HCT116 (cell line): ENCODE measurements around the gene LEAP2. TPM values are rescaled to one million over a fixed set of nuclear protein-coding genes. Genes with fewer than 3 reads are reported as not detected.

Experiments used
- ATAC-seq: fragments of 200-7000 bp; cut with Tn5 transposase; 2 replicates; pipeline ENCODE4 v1.9.1; 2020; ENCODE audit warnings: mild to moderate bottlenecking, moderate library complexity
- BruUV-seq: library from RNA; stranded (reverse); fragments of 400-500 nt; replicated peaks from 2 replicates; lab custom pipeline; 2021; lab: Mats Ljungman, UMichigan
- CTCF ChIA-PET: fragments of 300-600 bp; sonication (Branson Sonifier 250); formaldehyde crosslinking; loops from one replicate; lab custom pipeline; 2021; ENCODE audit warnings: antibody characterized with exemption; lab: Charles Lee
- POLR2A ChIA-PET: fragments of 300-600, 350-600 bp; sonication (Branson Sonifier 250); formaldehyde crosslinking; loops from one replicate; lab custom pipeline; 2021; ENCODE audit warnings: antibody characterized with exemption; lab: Charles Lee
- RAD21 ChIA-PET, 2 experiments: fragments of 300-600 bp; sonication (Branson Sonifier 250); formaldehyde crosslinking; loops; one replicate each; lab custom pipeline; 2023; ENCODE audit warnings: low total read pairs in 2 of 2; ENCODE audit not compliant: uncharacterized antibody in 2 of 2, unreplicated experiment in 2 of 2, low non-redundant PET in 1 of 2; lab: Charles Lee
- DNase-seq: peaks from one replicate; pipeline ENCODE4 v3.0.0-alpha.2; 2010; ENCODE audit warnings: low read depth, low spot score
- H2AFZ ChIP-seq: fragments of 200-600 bp; shearing (Covaris generic), sonication (generic); 2 replicates; pipeline ENCODE4 v1.6.1; 2017; ENCODE audit warnings: low read depth, mixed run types, mixed read lengths, antibody characterized with exemption, low read length; ENCODE audit not compliant: poor library complexity, severe bottlenecking
- H3K27ac ChIP-seq: 2 replicates; pipeline ENCODE4 v1.5.1; 2012; ENCODE audit warnings: low read depth, low read length
- H3K27me3 ChIP-seq: fragments of 200-600 bp; sonication (generic); 2 replicates; pipeline ENCODE4 v1.6.1; 2016; ENCODE audit warnings: mixed run types, low read length, mixed read lengths; ENCODE audit not compliant: insufficient read depth
- H3K36me3 ChIP-seq, 2 experiments: fragments of 200-500 bp in 1 of 2; fragments of 200-600 bp in 1 of 2; sonication (Bioruptor generic) in 1 of 2; sonication (generic) in 1 of 2; 2 replicates each; pipeline versions ENCODE4 v1.5.1 to v1.6.1; 2014 to 2016; ENCODE audit warnings: low read length in 2 of 2, inconsistent platforms in 1 of 2, mixed read lengths in 1 of 2, mixed run types in 1 of 2; ENCODE audit not compliant: insufficient read depth in 2 of 2, control insufficient read depth in 1 of 2
- H3K4me1 ChIP-seq, 2 experiments: fragments of 200-600 bp in 1 of 2; sonication (generic) in 1 of 2; 2 replicates each; pipeline versions ENCODE4 v1.5.1 to v1.6.1; 2012 to 2017; ENCODE audit warnings: low read length in 2 of 2, inconsistent platforms in 1 of 2, mild to moderate bottlenecking in 1 of 2, mixed read lengths in 1 of 2, mixed run types in 1 of 2, moderate library complexity in 1 of 2; ENCODE audit not compliant: insufficient read depth in 2 of 2, control insufficient read depth in 1 of 2
- H3K4me2 ChIP-seq: fragments of 200-600 bp; sonication (generic); 2 replicates; pipeline ENCODE4 v1.6.1; 2017; ENCODE audit warnings: mixed run types, low read length, mixed read lengths
- H3K4me3 ChIP-seq, 2 experiments: fragments of 200-600 bp in 1 of 2; sonication (generic) in 1 of 2; replicated peaks in 1 of 2; 2 replicates each; pipeline ENCODE4 v1.5.1; 2011 to 2016; ENCODE audit warnings: low read length in 2 of 2, control low read depth in 1 of 2, low read depth in 1 of 2, mild to moderate bottlenecking in 1 of 2, mixed read lengths in 1 of 2, mixed run types in 1 of 2
- H3K79me2 ChIP-seq: fragments of 200-600 bp; sonication (generic); 2 replicates; pipeline ENCODE4 v1.6.1; 2017; ENCODE audit warnings: mild to moderate bottlenecking, mixed run types, low read length, moderate library complexity, mixed read lengths; ENCODE audit not compliant: insufficient read depth
- H3K9ac ChIP-seq: fragments of 200-600 bp; sonication (generic); 2 replicates; pipeline ENCODE4 v1.6.1; 2016; ENCODE audit warnings: low read length, mixed read lengths
- H3K9me2 ChIP-seq: fragments of 200-600 bp; sonication (generic), shearing (Covaris generic); 2 replicates; pipeline ENCODE4 v1.6.1; 2017; ENCODE audit warnings: mixed run types, mild to moderate bottlenecking, moderate library complexity; ENCODE audit not compliant: insufficient read depth
- H3K9me3 ChIP-seq, 2 experiments: fragments of 200-500 bp in 1 of 2; fragments of 200-600 bp in 1 of 2; sonication (Bioruptor generic) in 1 of 2; sonication (generic) in 1 of 2; 2 replicates each; pipeline ENCODE4 v1.6.1; 2014 to 2017; ENCODE audit warnings: low read length in 2 of 2, mixed read lengths in 2 of 2, inconsistent platforms in 1 of 2, low read depth in 1 of 2, mild to moderate bottlenecking in 1 of 2, mixed run types in 1 of 2, moderate library complexity in 1 of 2; ENCODE audit not compliant: control insufficient read depth in 1 of 2, insufficient read depth in 1 of 2
- H4K20me1 ChIP-seq: fragments of 200-600 bp; sonication (generic), shearing (Covaris generic); 2 replicates; pipeline ENCODE4 v1.6.1; 2017; ENCODE audit warnings: mixed run types, mild to moderate bottlenecking, moderate library complexity; ENCODE audit not compliant: insufficient read depth
- CBX3 ChIP-seq: IDR thresholded peaks from 2 replicates; pipeline ENCODE4 v1.6.1; 2012; ENCODE audit warnings: low read depth
- CEBPB ChIP-seq: IDR thresholded peaks from 2 replicates; pipeline ENCODE4 v1.6.1; 2012; ENCODE audit warnings: low read depth
- CTCF ChIP-seq, 3 experiments: fragments of 200-600 bp in 1 of 3; sonication (generic) in 1 of 3; IDR thresholded peaks in 2 of 3; conservative IDR thresholded peaks in 1 of 3; 2 replicates each; pipeline ENCODE4 v1.5.1; 2012 to 2017; ENCODE audit warnings: low read depth in 2 of 3, low read length in 2 of 3, antibody characterized with exemption in 1 of 3, borderline replicate concordance in 1 of 3, control low read depth in 1 of 3, mild to moderate bottlenecking in 1 of 3, mixed read lengths in 1 of 3, mixed run types in 1 of 3, moderate library complexity in 1 of 3; ENCODE audit not compliant: insufficient read depth in 1 of 3
- EGR1 ChIP-seq: IDR thresholded peaks from 2 replicates; pipeline ENCODE4 v1.6.1; 2012; ENCODE audit warnings: low read depth
- ELF1 ChIP-seq: IDR thresholded peaks from 2 replicates; pipeline ENCODE4 v1.6.1; 2012; ENCODE audit warnings: low read depth, borderline replicate concordance
- EZH2 ChIP-seq: fragments of 200-600 bp; sonication (generic); IDR thresholded peaks from 2 replicates; pipeline ENCODE4 v1.6.1; 2017; ENCODE audit warnings: antibody characterized with exemption, mixed run types
- FOSL1 ChIP-seq: IDR thresholded peaks from 2 replicates; pipeline ENCODE4 v1.6.1; 2012; ENCODE audit warnings: low read depth
- MAX ChIP-seq: IDR thresholded peaks from 2 replicates; pipeline ENCODE4 v1.6.1; 2012
- POLR2AphosphoS5 ChIP-seq: IDR thresholded peaks from 2 replicates; pipeline ENCODE4 v1.6.1; 2011; ENCODE audit warnings: mild to moderate bottlenecking, low read depth, low read length, moderate library complexity
- RAD21 ChIP-seq: IDR thresholded peaks from 2 replicates; pipeline ENCODE4 v1.6.1; 2012; ENCODE audit warnings: low read depth, mild to moderate bottlenecking
- REST ChIP-seq: IDR thresholded peaks from 2 replicates; pipeline ENCODE4 v1.6.1; 2012; ENCODE audit warnings: low read depth
- SIN3A ChIP-seq: IDR thresholded peaks from 2 replicates; pipeline ENCODE4 v1.6.1; 2012; ENCODE audit warnings: low read depth
- SRF ChIP-seq: IDR thresholded peaks from 2 replicates; pipeline ENCODE4 v1.6.1; 2012; ENCODE audit warnings: low read depth
- TCF7L2 ChIP-seq: IDR thresholded peaks from 2 replicates; pipeline ENCODE4 v1.7.0; 2011; ENCODE audit warnings: borderline replicate concordance, inconsistent platforms; ENCODE audit not compliant: insufficient read depth, insufficient read length; ENCODE audit errors: extremely low read depth
- YY1 ChIP-seq: IDR thresholded peaks from 2 replicates; pipeline ENCODE4 v1.6.1; 2011; ENCODE audit warnings: low read length, low read depth, moderate library complexity, mild to moderate bottlenecking; ENCODE audit not compliant: insufficient replicate concordance; ENCODE audit errors: extremely low read depth
- ZBTB33 ChIP-seq: IDR thresholded peaks from 2 replicates; pipeline ENCODE4 v1.6.1; 2011; ENCODE audit warnings: mild to moderate bottlenecking, low read length, moderate library complexity; ENCODE audit not compliant: insufficient replicate concordance; ENCODE audit errors: extremely low read depth
- ZFX ChIP-seq: fragments of 450-650 bp; IDR thresholded peaks from 2 replicates; pipeline ENCODE4 v1.6.1; 2017
- ZNF274 ChIP-seq: fragments of 200-500 bp; sonication (Bioruptor generic); IDR thresholded peaks from 2 replicates; pipeline ENCODE4 v1.6.1; 2014; ENCODE audit warnings: mild to moderate bottlenecking, low read depth, low read length, inconsistent platforms
- intact Hi-C: fragments of 100-400 bp; cut with micrococcal nuclease; formaldehyde crosslinking; loops from 2 replicates; pipeline ENCODE4 v1.10.0; 2022
- total RNA-seq: library from RNA; stranded (reverse); gene quantifications from one replicate; pipeline ENCODE4 v1.2.1, GENCODE V29; 2021; ENCODE audit not compliant: unreplicated experiment

Gene LEAP2
- total RNA-seq, 1 experiment from 2014 or later: 1.2 TPM

- H3K4me2 ChIP-seq: no peak overlapping the region
- ChIA-PET CTCF (interaction anchor here (1.5 kb wide), 1 partner anchor 15 kb away, joined by 5 read pairs; no protein-coding TSS in a partner anchor), POLR2A (no interaction called here), RAD21 (no interaction called here)
- no peaks in the 10 kb centered on the region for H3K9me2 ChIP-seq
- BruUV-seq: no TSS peak
- H4K20me1 ChIP-seq: no peaks in the 10 kb centered on the region
- no peak overlapping the region for H3K27ac ChIP-seq
- peaks cover 4 to 15% of the 10 kb centered on the region in 2 experiments; a peak in 2 of 4 replicates for H3K36me3 ChIP-seq
- H3K27me3 ChIP-seq: no peaks in the 10 kb centered on the region
- DNase-seq (no peak), ATAC-seq (no peak)
- H3K9me3 ChIP-seq: no peaks in the 10 kb centered on the region
- intact Hi-C loops: no loop called here
- peaks cover 26% of the 10 kb centered on the region for H3K79me2 ChIP-seq
- H3K4me3 ChIP-seq: no peak overlapping the region
- no peak overlapping the region for H3K9ac ChIP-seq
- H2AFZ ChIP-seq: no peak overlapping the region
- no peak for TF ChIP-seq CTCF (IDR thresholded peaks at IDR 0.05 in 2 of 3, conservative IDR thresholded peaks at IDR 0.05 in 1 of 3; ENCODE audit: borderline replicate concordance in 1 of 3, insufficient read depth in 1 of 3, low read depth in 2 of 3, low read length in 2 of 3)
- no peak for TF ChIP-seq SIN3A
- no peak for TF ChIP-seq SRF
- TF ChIP-seq YY1: no peak
- no peak for TF ChIP-seq ZNF274
- TF ChIP-seq CEBPB: no peak
- no peak for TF ChIP-seq EGR1
- no peak for TF ChIP-seq RAD21
- TF ChIP-seq REST: no peak
- TF ChIP-seq MAX: no peak
- TF ChIP-seq TCF7L2: no peak
- no peak for TF ChIP-seq CBX3
- no peak for TF ChIP-seq ZFX
- no peak for TF ChIP-seq POLR2AphosphoS5
- TF ChIP-seq FOSL1: no peak
- no peak for TF ChIP-seq EZH2
- TF ChIP-seq ELF1: no peak
- no peak for TF ChIP-seq ZBTB33
- H3K4me1 ChIP-seq: peaks cover 4 to 17% of the 10 kb centered on the region in 2 experiments
These were observed 4.7 kb upstream of the LEAP2 start for GRCh38 chr5:132868754-132869153.
